ENCODE results near the gene ARSG.
"Not testable (repeated sequence)": the region's sequence is repeated elsewhere in the genome, so short reads cannot be mapped to it uniquely, and the experiment has no call there.

The ARSG gene

DNA sequence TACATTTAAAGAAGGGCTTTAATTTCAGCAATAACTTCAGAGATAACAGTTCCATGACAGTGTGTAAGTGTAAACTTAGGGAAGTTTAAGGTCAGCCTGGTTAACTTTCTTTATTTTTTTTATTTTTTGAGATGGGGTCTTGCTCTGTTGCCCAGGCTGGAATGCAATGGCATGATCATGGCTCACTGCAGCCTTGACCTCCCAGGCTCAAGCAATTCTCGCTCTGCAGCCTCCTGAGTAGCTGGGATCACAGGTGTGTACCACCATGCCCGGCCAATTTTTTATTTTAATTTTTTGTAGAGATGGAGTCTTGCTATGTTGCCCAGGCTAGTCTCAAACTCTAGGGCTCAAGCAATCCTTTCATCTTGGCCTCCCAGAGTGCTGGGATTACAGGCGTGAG lies 15.0 kb upstream of the ARSG start:
- DNase-seq = not testable (repeated sequence)

DNA sequence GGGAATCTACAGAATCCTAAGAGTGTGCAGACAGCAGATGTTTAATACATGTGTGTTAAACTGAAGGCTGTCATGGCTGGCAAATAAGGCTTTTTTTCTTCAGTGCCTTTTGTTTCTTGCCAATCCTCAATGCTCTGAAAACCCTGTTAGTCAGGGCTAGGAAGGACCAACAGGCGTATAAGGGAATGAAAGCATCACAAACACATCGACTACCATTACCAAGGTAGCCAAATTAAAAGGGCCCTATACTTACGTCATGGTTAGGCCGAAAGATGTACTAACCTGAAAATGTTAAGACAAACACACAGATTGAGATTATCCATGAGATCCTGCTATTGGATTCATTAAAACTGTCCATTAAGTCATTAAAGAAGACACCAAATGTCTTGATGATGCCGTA lies 13.5 kb upstream of the ARSG start:
- no peak for DNase-seq

GRCh38 chr17:68281965-68282364 lies 9.3 kb upstream of the ARSG start:
- not testable (repeated sequence) for DNase-seq

GRCh38 chr17:68288375-68288774 lies 2.9 kb upstream of the ARSG start:
- no peak for DNase-seq

- no peak for DNase-seq
Observed at GRCh38 chr17:68288804-68289203, 2.5 kb upstream of the ARSG start.

- no peak for DNase-seq
Observed at GRCh38 chr17:68289473-68289872, 1.8 kb upstream of the ARSG start.

DNA sequence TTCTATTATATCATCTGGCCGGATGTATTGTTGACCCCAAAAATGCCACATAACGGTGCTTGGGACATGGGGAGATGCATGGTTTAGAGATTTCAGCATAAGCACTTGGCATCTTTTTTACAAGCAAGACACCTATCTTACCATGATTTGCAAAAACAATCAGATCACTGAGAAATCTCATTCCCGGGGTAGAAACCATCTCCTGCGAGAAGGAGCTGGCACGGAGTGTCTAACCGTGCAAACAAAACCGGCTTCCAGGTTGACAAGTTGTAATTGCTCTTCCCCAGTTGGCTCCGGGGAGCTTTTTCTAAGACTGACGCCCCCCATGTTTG lies 1.4 kb upstream of the ARSG start:
- DNase-seq = peak in 1 of 58 donors; percentile 30

DNA sequence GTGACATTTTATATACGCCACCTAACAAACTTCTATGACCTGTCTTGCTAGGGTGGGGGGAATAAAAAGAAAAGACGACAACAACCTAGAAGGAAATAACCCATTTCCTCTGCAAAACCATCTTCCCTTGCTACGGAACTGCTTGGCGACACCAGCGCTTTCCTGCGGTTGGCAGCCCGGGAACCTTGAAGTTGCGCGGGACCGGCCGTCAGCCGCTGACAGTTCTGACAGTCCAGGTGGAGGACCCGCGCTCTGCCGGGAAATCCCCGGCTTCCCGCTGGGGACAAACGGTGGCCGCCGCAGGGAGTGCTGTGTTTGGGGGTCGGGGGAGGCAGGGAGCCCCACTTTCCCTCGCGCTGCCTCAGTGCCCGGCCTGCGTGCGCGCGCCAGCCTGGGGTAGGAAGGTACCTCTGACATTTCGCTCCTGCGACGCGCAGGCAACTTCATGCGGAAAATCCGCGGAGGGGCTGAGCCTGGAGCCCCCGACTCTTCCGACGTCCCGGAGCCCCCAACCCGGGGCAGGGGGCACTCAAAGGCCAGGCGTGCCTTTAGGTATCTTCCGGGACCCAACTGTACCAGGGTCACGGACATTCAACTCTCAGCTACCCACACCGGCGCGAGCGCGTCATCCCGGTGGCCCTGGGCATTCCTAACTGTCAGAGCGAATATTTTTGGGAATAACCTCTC lies 884 bp upstream of the ARSG start:
- DNase-seq = peak in 26 of 58 donors; percentile 5 to 56 (median 15)

DNA sequence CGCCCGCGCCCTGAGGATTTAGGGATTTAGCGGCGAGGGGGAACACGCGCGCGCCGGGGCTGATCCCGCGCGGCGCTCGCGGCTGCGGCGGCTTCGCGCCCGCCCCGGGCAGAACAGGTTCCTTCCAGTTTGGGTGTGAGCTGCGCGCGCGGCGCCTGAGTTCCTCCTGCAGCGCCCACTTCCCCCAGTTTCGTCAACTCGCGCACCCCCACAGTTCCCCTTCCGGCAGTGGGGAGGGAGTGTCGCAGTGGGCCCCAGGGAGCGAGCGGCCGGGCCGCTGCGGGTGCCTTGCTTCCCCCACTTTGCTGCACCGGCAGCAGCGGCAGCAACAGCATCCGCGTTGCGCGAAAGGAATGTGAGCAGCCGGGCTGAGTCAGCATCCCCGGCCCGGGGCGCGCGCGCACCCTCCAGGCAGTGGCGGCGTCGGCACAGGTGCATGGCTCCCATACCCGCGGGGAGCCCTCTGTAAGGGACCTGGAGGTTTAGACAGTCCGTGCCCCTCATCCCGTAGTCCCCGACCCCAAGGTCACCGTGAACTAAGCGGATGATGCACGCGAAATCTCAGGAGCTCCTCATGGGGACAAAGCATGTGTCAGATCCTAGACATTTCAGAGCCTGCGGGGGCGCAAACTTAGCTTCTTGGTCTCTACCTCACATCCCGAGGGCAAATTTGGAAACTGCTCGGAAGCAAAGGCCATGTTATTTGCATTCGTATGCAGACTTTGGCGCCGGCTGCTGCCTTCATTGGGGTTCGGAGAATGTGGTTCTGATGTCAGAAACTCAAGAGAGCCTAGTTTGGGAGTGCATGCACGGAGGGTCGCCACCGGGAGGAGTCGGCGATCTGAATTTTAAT lies 767 bp downstream of the ARSG start:
- DNase-seq = peak in 55 of 58 donors; percentile 7 to 83 (median 55)

DNA sequence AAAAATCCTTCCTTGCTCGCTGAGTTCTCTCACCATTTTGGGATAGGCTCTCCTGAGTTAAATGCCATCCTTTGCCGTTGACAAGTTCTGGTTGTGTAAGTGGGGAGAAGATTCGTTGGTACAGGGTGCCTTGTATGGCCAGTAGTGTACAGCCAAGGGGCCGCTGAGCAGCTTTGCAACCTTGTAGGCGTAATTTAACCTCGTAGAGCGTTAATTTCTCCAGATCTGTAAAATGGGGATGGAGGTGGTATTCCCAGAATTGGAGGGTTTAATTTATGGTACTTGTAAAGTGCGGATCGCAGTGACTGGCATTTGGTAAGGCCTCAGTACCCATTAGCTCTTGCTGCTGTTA lies 1.4 kb downstream of the ARSG start:
- DNase-seq = peak in 2 of 58 donors; percentile 33 to 53

GRCh38 chr17:68293490-68294195 lies 2.3 kb downstream of the ARSG start:
- DNase-seq = no peak

- no peak for DNase-seq
Observed at GRCh38 chr17:68294196-68294555, 2.9 kb downstream of the ARSG start.

DNA sequence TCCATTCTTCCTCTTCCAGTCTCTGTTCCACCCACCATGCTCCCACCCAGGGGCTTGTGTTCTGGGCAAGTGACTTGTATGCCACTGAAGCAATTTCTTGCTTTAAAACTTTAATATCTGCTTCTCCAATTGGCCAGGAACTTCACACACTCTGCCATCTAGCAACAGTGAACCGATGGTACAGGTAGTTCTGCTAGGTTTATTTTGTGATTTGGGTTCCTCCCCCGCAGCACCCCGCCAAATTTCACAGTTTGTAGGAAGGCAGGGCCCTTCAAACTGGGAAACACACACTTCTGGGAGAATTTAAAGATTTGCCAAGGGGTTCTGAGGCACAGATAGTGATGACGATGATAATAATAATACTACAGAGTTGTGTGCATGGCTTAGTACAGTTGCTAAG lies 3.3 kb downstream of the ARSG start:
- DNase-seq = no peak

DNA sequence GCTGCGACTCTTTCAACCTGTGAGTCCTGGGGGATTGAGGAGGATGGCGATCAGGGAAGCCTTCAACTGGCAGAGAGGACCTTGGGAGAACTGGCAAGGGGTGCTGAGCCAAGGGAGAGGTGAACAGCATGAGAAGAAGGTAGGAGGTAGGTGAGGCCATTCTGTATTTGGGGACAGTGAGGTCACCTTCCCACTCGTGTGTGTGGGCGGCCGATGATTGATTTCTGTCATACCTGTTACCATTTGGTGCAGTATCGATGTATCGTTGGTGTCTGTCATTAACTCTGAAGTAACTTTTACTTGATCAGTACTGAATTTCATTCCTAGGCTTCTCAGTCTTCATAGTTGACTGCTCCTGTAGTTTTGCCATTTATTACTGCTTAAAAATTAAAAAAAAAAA lies 3.8 kb downstream of the ARSG start:
- DNase-seq = no peak

GRCh38 chr17:68296217-68297191 lies 5.2 kb downstream of the ARSG start:
- DNase-seq = no peak

DNA sequence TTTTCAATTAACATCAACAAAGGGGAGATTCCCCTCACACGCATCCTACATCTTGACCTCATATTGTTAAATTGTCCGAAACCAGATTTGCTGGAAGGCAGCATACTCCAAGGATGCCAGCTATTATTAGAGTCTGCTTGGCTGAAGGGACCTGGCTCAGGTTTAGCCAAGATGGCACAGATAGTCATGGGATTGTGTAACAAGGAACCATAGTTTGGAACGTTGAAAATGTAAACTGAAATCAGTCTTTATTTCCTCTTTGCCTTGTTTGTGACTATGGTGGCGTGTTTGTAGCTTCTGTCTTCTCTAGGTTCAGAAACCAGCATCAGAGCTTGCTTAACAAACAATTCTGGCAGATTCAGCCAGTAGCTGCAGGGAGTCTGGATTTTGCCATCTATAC lies 5.9 kb downstream of the ARSG start:
- no peak for DNase-seq

- DNase-seq = no peak
Observed at GRCh38 chr17:68298601-68299000, 7.3 kb downstream of the ARSG start.

GRCh38 chr17:68299817-68300216 lies 8.5 kb downstream of the ARSG start:
- DNase-seq = no peak

- DNase-seq = no peak
Observed at GRCh38 chr17:68301438-68301959, 10.2 kb downstream of the ARSG start.

- no peak for DNase-seq
Observed at GRCh38 chr17:68302066-68302564, 10.8 kb downstream of the ARSG start.

- DNase-seq = no peak
Observed at GRCh38 chr17:68302666-68303065, 11.4 kb downstream of the ARSG start.
